PC-9 (cell line): ENCODE data around the gene TMTC4.

Source experiments
- EZH2 ChIP-seq: fragments of 200-600 bp; sonication (generic); IDR thresholded peaks from 2 replicates; pipeline ENCODE4 v1.8.0; 2017; ENCODE audit warnings: antibody characterized with exemption, low read depth
- TF ChIP-seq, protein P1 (sequence below): fragments of 200-600 bp; sonication (generic); conservative IDR thresholded peaks from 2 replicates; pipeline ENCODE4 v1.6.1; 2017; ENCODE audit warnings: mixed run types, antibody characterized with exemption, mild to moderate bottlenecking, moderate library complexity

- TF ChIP-seq, protein P1, sequence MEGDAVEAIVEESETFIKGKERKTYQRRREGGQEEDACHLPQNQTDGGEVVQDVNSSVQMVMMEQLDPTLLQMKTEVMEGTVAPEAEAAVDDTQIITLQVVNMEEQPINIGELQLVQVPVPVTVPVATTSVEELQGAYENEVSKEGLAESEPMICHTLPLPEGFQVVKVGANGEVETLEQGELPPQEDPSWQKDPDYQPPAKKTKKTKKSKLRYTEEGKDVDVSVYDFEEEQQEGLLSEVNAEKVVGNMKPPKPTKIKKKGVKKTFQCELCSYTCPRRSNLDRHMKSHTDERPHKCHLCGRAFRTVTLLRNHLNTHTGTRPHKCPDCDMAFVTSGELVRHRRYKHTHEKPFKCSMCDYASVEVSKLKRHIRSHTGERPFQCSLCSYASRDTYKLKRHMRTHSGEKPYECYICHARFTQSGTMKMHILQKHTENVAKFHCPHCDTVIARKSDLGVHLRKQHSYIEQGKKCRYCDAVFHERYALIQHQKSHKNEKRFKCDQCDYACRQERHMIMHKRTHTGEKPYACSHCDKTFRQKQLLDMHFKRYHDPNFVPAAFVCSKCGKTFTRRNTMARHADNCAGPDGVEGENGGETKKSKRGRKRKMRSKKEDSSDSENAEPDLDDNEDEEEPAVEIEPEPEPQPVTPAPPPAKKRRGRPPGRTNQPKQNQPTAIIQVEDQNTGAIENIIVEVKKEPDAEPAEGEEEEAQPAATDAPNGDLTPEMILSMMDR = no peak
- no peak for TF ChIP-seq EZH2
Observed at GRCh38 chr13:100657881-100658315, 16.7 kb downstream of the TMTC4 start.
